ENCODE data around the gene CHD6. TPM values are rescaled to one million over a fixed set of nuclear protein-coding genes. Genes with fewer than 3 reads are reported as not detected.
A peak's percentile ranks its signal among the peaks of the same experiment; 100 is the strongest.

The CHD6 gene
- total RNA-seq, 1 experiment from 2014 or later = 27.2 TPM

GRCh38 chr20:41530923-41531322 lies 87.3 kb downstream of the CHD6 start:
- no peaks in the 10 kb centered on the region for H3K9me3 Mint-ChIP-seq (ENCODE audit: unreplicated experiment)
- no peak overlapping the region for H3K4me3 Mint-ChIP-seq (ENCODE audit: unreplicated experiment)
- POLR2A ChIA-PET = interaction anchor here (0.7 kb wide), 1 partner anchor 519 kb away, joined by 3 read pairs; no protein-coding TSS in a partner anchor
- H3K4me1 Mint-ChIP-seq (ENCODE audit: insufficient read depth, unreplicated experiment) = peaks cover 8% of the 10 kb centered on the region
- no TSS peak for BruUV-seq (replicated peaks)
- DNase-seq (ENCODE audit: unreplicated experiment) = no peak
- intact Hi-C loops (cut with micrococcal nuclease) = no loop called here
- peak overlapping the region; percentile 16 for H3K27ac Mint-ChIP-seq (ENCODE audit: low read depth, unreplicated experiment)
- H3K27me3 Mint-ChIP-seq (ENCODE audit: insufficient read depth, unreplicated experiment) = no peaks in the 10 kb centered on the region
- H3K36me3 Mint-ChIP-seq (ENCODE audit: insufficient read depth, unreplicated experiment) = peaks cover 12% of the 10 kb centered on the region
- no peak for TF ChIP-seq CTCF (IDR thresholded peaks at IDR 0.05; ENCODE audit: unreplicated experiment)
- CTCF ChIA-PET = no interaction called here

- H3K4me3 Mint-ChIP-seq (ENCODE audit: unreplicated experiment) = no peak overlapping the region
- no TSS peak for BruUV-seq (replicated peaks)
- peaks cover 13% of the 10 kb centered on the region for H3K4me1 Mint-ChIP-seq (ENCODE audit: insufficient read depth, unreplicated experiment)
- H3K27me3 Mint-ChIP-seq (ENCODE audit: insufficient read depth, unreplicated experiment) = no peaks in the 10 kb centered on the region
- ChIA-PET CTCF (interaction anchor here (1.0 to 1.5 kb wide), 3 partner anchors 136 to 208 kb away, joined by 4 to 6 read pairs (median 5); no protein-coding TSS in a partner anchor), POLR2A (interaction anchor here (0.7 to 1.0 kb wide), 2 partner anchors 10 to 90 kb away, joined by 3 to 4 read pairs; no protein-coding TSS in a partner anchor)
- H3K36me3 Mint-ChIP-seq (ENCODE audit: insufficient read depth, unreplicated experiment) = peaks cover 6% of the 10 kb centered on the region
- intact Hi-C loops (cut with micrococcal nuclease) = loop anchor here (10.0 kb wide), 1 partner anchor 88 kb away; the partner anchor contains the start of gene CHD6
- no peaks in the 10 kb centered on the region for H3K9me3 Mint-ChIP-seq (ENCODE audit: unreplicated experiment)
- DNase-seq (ENCODE audit: unreplicated experiment) = no peak
- no peak for TF ChIP-seq CTCF (IDR thresholded peaks at IDR 0.05; ENCODE audit: unreplicated experiment)
- no peak overlapping the region for H3K27ac Mint-ChIP-seq (ENCODE audit: low read depth, unreplicated experiment)
Observed at GRCh38 chr20:41526327-41526726, 91.8 kb downstream of the CHD6 start.

GRCh38 chr20:41524980-41525613 lies 93.1 kb downstream of the CHD6 start:
- ChIA-PET POLR2A (interaction anchor here (0.7 kb wide), 1 partner anchor 9 kb away, joined by 4 read pairs; no protein-coding TSS in a partner anchor), CTCF (interaction anchor here (0.7 to 1.1 kb wide), 2 partner anchors 10 to 114 kb away, joined by 3 to 5 read pairs; no protein-coding TSS in a partner anchor)
- TF ChIP-seq CTCF (IDR thresholded peaks at IDR 0.05; ENCODE audit: unreplicated experiment) = no peak
- peak; percentile 58 for DNase-seq (ENCODE audit: unreplicated experiment)
- no peak overlapping the region for H3K4me3 Mint-ChIP-seq (ENCODE audit: unreplicated experiment)
- H3K4me1 Mint-ChIP-seq (ENCODE audit: insufficient read depth, unreplicated experiment) = peaks cover 13% of the 10 kb centered on the region
- intact Hi-C loops (cut with micrococcal nuclease) = loop anchor here (10.0 kb wide), 1 partner anchor 90 kb away; the partner anchor contains the start of gene CHD6
- H3K27me3 Mint-ChIP-seq (ENCODE audit: insufficient read depth, unreplicated experiment) = no peaks in the 10 kb centered on the region
- H3K36me3 Mint-ChIP-seq (ENCODE audit: insufficient read depth, unreplicated experiment) = peaks cover 11% of the 10 kb centered on the region
- peak overlapping the region; percentile 43 for H3K27ac Mint-ChIP-seq (ENCODE audit: low read depth, unreplicated experiment)
- H3K9me3 Mint-ChIP-seq (ENCODE audit: unreplicated experiment) = no peaks in the 10 kb centered on the region
- no TSS peak for BruUV-seq (replicated peaks)

- H3K27me3 Mint-ChIP-seq (ENCODE audit: insufficient read depth, unreplicated experiment) = no peaks in the 10 kb centered on the region
- H3K9me3 Mint-ChIP-seq (ENCODE audit: unreplicated experiment) = no peaks in the 10 kb centered on the region
- H3K27ac Mint-ChIP-seq (ENCODE audit: low read depth, unreplicated experiment) = no peak overlapping the region
- no TSS peak for BruUV-seq (replicated peaks)
- DNase-seq (ENCODE audit: unreplicated experiment) = no peak
- POLR2A ChIA-PET = interaction anchor here (0.5 to 0.6 kb wide), 2 partner anchors 52 to 1886 kb away, joined by 3 read pairs; no protein-coding TSS in a partner anchor
- intact Hi-C loops (cut with micrococcal nuclease) = loop anchor here (10.0 kb wide), 1 partner anchor 91 kb away; the partner anchor contains the start of gene CHD6
- CTCF ChIA-PET = interaction anchor here (0.8 kb wide), 1 partner anchor 15 kb away, joined by 3 read pairs; no protein-coding TSS in a partner anchor
- no peak for TF ChIP-seq CTCF (IDR thresholded peaks at IDR 0.05; ENCODE audit: unreplicated experiment)
- peaks cover 13% of the 10 kb centered on the region for H3K4me1 Mint-ChIP-seq (ENCODE audit: insufficient read depth, unreplicated experiment)
- peaks cover 11% of the 10 kb centered on the region for H3K36me3 Mint-ChIP-seq (ENCODE audit: insufficient read depth, unreplicated experiment)
- no peak overlapping the region for H3K4me3 Mint-ChIP-seq (ENCODE audit: unreplicated experiment)
Observed at GRCh38 chr20:41523857-41524256, 94.3 kb downstream of the CHD6 start.

Measured in MCF 10A (cell line).